Activated CD8-positive, alpha-beta memory T cell treated with anti-CD3 and anti-CD28 coated beads, Interleukin-2, amount 50 U/mL, for 48 hours (primary cell): ENCODE data around the gene ATP7A.

Experiments used
- DNase-seq: peaks from one replicate; pipeline ENCODE4 v3.0.0-alpha.2; 2020

ATP7A gene

DNA sequence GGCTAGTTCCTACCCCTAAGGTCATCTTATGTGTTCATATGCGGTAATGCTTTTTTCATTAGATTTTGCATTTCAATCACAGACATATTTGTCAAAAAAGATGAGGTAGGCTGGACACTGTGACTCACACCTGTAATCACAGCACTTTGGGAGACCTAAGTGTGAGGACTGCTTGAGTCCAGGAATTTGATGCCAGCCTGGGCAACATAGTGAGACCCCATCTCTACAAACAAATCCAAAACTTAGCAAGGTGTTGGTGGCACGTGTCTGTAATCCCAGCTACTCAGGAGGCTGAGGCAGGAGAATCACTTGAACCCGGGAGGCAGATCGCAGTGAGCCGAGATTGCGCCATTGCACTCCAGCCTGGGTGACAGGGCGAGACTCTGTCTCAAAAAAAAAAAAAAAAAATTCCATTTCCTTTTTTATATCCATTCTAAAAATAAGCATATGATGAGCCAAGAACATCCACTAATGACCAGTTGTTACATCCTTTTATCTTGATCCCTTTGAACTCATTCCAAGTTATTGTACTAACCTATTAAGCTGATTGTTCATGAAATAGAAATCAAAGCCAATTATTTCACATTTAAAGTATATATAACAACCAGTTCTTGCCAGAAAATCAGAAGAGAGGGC is 35.5 kb downstream of the ATP7A start:
- DNase-seq: no peak

DNA sequence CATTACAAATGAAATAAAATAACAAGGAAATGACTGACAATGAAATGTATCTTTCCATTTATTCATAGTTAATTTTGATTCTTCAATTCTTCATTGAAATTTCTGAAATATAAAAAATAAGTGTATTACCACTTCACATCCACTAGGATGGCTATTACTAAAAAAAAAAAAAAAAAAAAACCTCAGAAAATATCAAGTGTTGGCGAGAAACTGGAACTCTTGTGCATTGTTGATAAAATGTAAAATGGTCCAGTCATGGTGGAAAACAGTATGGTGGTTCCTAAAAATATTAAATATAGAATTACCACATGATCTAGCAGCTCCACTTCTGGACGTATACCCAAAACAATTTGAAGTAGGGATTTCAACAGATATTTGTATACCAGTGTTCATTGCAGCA is 36.1 kb downstream of the ATP7A start:
- DNase-seq: no peak

DNA sequence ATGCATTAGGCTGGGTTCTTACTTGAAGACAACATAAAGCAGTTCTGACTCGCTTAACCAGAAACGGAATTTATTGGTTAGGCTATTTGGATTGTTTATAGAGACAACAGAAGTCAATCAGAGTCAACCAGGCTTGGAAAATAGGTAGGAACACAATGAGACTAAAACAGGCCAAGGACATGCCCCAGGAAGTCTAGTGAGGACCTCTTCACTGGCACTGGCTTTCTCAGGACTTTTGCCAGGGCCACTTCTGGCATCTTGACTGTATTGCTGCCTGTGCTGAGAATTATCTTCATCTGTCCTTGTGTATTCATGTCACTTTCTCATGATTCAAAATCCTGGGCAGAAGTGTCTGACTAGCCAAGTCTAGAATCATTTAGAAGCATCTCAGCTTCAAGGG is 39.3 kb downstream of the ATP7A start:
- DNase-seq: no peak

DNA sequence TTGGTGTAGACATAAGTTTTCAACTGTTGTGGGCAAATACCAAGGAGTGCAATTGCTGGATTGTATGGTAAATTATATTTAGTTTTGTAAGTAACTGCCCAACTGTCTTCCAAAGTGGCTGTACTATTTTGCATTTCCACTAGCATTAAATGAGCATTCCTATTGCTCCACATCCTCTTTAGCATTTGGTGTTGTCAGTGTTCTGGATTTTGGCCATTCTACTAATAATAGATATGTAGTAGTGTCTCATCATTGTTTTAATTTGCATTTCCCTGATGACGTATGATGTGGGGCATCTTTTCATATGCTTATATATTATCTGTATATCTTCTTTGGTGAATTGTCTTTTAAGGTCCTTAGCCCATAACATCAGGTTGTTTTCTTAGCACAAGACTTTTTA is 41.7 kb downstream of the ATP7A start:
- DNase-seq: no peak

DNA sequence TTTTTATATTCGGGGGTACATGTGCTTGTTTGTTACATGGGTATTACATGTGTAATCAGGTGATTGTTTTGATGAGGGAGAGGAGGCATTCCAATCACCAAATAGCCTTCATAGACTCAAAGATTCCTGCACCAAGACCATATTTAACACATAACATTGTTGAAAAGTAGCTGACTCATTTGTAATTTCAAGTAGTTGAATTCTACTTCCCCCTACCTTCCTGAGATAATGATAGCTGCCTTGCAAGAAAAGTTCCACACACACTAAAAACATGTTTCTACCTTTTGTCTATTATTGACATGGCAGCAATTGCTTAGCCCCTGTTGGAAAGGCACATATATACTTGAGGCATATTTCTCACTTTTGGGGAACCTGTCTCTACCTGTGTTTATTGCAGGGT is 42.8 kb downstream of the ATP7A start:
- DNase-seq: no peak

DNA sequence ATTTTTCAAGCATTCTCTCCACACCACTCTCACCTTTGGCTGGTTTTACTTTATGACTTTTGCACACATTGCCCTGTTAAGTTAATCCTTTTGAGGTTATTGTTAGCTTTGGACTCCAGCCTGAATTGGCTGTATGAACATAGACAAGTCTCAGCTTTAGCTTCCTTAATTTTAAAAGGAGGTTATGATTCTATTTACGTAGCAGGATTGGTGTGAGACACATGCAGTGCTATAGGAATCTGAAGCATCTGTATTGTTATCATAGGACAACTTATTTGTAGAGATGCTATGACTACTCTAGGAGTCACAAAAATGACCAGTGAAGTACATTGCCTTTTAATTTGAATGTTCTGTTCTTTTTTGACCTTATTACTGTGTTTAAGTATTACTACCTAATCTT is 43.2 kb downstream of the ATP7A start:
- no peak for DNase-seq

DNA sequence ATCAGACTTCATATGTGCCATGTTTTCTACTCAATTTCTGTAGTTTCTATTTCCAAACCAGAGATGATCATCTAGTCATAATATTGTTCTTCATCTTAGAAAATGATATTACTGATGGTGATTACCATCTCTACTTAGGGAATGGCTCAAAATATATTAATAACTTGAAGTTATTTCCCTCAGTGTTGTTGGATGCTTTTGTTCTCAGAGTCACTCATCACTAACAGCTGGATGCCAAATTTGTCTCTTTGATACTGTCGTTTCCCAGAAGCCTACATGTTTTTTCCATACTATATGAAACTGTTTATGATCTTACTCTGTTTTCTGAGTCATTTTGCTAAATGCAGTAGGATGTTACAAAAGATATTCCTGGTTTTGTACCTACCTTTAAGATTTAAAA is 50.1 kb downstream of the ATP7A start:
- DNase-seq: no peak

DNA sequence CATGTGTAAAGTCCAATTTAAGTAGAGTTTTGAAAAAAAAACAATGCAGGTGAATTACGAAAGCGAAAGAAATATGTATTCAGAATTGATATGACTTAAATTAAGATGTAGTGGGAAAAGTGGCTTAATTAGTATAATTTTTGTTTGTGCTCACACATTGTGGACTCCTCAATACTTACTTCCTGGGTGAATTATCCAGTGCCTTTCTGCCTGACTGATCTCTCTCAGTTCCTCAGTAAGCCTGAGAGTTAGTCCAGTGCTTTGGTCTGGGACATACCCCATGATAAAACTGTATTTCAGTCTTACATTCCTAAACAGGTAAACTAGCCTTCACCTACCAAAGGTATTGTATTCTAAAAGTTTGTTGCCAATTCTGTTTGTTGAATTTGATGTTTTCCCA is 50.6 kb downstream of the ATP7A start:
- no peak for DNase-seq

DNA sequence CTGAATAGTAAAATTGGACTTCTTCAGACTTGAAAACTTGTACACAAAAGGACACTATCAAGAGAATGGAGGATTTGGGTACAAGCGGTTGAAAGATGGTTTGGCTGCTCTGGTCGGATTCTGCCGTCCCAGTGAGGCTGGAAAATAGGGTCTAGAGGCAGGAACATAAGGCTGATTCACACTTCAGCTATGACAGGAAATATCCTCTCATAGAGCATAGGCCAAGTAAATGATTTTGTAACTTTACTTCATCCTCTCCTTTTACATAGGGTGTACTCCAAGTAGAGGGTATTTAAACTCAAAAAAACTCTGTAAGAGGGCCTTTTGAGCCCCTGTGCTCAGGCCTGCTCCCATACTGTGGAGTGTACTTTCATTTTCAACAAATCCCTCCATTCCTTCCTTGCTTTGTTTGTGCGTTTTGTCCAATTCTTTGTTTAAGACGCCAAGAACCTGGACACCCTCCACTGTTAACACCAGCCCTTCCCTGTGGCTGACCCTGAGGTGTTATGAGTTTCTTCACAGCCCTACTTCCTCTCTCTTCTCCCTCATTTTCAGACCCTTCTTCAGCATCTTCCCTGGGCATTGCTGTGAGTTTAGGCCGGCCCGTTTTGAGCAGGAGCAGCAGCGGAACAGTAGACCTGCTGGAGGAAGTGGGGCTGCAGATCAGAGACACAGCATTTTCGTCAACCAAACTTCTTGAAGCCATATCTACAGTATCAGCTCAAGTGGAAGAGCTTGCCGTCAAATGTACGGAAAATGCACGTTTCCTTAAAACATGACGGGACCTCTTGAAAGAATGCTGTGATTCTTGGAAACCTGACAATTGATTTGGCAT is 51.8 kb downstream of the ATP7A start:
- no peak for DNase-seq

DNA sequence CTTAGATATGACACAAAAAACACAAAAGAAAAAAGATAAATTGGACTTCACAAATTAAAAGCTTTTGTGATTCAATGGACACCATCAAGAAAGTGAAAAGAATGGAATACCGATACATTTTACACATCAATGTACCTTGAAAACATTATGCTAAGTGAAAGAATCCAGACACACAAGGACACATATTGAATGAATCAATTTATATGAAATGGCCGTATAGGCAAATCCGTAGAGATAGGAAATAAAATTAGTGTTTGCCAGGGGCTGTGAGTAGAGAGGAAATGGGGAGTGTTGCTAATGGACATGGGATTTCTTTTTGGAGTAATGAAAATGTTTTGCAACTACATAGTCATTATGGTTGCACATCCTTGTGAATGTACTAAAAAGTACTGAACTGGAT is 55.9 kb downstream of the ATP7A start:
- DNase-seq: no peak

DNA sequence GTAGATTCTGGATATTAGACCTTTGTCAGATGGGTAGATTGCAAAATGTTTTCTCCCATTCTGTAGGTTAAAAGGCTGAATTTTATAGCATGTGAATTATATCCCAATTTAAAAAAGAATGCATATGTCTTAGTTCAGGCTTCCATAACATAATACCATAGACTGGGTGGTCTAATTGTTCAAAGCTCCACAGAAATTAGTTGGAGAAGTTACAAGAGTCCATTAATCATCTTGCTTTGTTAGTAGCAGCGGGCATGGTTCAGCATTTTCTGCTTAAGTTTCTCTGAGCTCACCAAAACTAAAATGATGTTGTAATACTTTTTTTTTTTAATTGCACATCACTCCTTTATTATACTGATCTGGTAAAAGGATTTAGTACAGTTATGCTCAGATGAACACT is 57.1 kb downstream of the ATP7A start:
- no peak for DNase-seq

DNA sequence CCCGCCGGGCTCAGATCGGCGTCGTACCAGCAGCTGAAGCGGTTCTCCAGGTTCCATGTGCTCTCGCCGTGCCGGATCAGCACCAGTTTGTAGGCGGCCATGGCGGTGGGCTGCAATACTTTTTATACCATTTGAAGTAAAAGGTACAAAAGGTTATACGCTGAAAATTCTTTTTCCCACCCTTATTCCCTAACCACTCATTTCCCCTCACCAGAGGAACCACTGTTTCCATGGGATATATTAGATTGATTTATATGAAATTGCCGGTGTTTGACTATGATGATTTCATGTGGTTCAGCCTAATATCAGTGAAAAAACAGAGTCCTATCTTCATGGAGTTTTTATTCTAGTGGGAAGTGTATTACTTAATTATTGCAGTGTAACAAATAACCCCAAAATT is 59.0 kb downstream of the ATP7A start, which contains the start of gene PGAM4:
PGAM4 (minus strand) TSS at position 101 of the 400 bp plus-strand sequence; CDS start at position 101, 0 bp downstream.
- DNase-seq: no peak

DNA sequence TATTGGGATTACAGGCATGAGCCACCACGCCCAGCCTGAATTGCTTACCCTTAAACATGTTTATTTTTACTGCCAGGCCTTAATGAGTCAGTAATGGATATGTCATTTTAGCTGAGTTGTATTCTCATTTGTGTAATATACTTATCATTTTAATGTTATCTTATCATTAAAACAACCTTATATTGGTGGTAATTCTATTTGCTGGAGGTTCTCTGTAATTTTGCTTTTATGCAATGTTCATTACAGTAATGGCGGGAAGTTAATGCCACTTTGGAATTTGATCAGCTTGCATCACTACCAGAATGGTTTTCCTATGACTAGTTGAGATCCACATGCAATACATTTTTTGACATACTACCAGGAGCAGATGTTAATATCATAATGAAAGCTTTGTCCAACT is 65.3 kb downstream of the ATP7A start:
- DNase-seq: no peak

DNA sequence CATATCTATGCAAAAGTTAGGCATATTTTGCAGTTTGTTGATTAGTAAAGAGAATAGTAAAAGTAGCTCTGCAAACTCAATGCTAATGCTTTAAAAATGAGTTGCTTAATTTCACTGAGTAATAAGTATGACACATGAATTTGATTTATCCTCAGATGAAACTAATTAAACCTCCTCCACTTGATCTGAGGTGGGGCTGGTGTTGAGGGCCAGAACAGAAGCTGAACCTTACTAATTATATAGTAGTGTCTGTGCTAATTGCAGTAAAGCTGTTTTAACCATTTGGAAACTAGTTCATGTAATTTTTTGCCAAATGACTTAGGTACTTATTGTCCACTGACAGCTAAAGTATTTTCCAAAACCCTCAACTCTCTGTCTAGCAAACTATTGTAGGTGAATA is 66.6 kb downstream of the ATP7A start:
- no peak for DNase-seq

DNA sequence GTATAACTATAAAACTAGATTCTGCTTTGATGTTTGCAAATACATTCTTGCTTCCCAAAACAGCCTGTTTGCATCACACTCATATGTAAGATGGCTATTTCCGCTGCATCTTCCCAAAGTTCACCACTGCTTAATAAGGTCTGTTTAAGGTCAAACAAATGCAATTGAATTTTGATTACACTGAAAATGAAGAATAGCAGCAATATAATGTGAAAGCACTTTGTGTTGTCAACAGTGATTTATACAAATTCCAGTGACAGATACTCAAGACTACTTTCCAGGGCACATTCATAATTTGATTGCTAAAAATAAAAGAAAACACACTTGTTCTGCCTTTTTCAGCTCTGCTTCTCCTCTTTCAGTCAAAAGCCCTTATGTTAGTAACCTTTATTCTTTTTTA is 67.0 kb downstream of the ATP7A start:
- no peak for DNase-seq

DNA sequence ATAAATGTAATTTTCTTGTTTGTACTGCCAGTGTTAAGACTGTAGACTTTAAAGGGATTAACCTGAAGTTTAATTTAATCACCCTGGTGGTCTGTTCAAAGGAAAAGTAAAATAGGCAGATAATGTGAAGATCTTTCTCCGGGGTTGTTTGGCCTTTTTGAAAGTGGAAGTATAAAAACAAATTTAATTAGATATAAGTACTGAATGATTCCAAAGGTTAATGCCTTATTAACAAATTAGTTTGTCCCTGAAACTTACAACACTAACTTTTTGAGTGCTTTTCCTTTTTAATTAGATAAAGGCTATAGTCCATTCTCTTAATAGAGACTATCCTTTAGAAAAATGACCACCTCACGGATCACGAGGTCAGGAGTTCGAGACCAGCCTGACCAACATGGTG is 69.4 kb downstream of the ATP7A start:
- DNase-seq: no peak

DNA sequence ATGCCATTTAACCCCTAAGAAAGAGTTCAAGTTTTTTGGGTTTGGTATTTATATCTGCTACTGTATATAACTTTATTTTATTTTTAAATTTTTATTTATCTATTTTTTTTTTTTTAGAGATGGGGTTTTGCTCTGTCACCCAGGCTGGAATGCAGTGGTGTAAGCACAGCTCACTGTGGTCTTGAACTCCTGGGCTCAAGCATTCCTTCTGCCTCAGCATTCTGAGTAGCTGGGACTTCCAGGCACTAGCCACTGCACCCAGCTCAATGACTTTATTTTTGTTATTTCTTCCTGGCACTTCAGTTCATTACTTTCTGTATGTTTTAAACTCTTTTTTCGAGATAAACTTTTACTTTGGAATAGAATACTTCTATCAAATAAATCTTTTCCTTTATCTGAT is 101.4 kb downstream of the ATP7A start:
- no peak for DNase-seq

DNA sequence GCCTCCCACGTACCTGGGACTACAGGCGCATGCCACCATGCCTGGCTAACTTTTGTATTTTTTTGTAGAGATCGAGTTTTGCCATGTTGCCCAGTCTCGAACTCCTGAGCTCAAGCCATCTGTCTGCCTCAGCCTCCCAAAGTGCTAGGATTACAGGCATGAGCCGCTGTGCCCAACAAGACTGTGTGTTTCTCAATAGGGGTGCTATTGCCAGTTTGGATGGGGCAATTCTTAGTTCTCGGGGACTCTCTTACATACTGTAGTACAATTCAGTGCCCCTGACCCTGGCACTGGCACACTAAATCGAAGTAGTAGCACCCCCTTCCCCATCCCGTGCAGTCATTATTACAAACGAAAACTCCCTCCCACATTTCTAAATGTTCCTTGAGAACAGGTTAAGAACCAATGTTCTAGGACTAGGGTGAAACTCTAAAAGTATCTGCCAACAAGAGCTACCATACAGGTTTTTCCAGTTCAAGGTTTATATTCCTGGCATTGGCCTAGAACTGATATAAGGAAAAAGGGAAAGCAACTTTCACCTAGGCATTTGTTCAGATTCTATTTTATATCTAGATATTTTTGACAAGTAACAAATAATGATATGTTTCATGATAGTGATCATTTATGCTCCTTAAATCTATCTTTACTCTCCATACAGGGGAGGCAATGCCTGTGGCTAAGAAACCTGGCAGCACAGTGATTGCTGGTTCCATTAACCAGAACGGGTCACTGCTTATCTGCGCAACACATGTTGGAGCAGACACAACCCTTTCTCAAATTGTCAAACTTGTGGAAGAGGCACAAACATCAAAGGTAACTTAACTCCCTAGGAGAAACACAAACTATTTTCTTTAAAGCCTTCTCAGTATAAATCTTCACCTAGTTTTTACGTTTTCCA is 109.3 kb downstream of the ATP7A start:
- no peak for DNase-seq

DNA sequence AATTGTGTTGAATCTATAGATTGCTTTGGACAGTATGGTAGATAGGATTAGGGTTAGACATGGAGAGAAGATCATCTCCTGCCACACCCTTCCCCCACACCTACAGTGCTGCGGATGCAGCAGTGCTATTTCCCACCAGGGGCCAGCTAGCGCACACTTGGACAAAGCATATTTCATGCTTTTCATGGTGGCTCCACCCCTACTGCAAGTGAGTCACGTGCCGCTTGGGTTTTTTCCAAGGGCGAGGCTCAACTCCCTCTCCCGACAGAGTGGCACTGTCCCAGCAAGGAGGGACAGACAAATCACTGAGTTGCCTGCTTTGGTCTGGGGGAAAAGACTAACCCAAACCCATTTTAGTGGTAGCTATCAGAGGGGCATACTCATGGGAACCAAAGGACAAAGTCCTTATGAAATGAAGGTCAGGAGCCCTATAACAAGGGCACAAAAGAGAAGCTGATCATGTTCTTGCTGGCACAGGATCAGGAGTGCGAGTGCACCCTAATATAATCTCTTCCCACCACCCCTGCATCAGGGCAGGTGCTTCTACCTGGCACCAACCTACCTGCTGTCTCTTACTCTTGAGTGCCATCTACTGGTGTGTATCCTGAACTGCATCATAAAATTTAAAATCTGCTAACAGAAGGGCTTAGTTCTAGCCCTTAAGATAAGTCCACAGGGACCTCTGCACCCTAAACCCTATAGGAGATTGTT is 114.0 kb downstream of the ATP7A start:
- DNase-seq: no peak

DNA sequence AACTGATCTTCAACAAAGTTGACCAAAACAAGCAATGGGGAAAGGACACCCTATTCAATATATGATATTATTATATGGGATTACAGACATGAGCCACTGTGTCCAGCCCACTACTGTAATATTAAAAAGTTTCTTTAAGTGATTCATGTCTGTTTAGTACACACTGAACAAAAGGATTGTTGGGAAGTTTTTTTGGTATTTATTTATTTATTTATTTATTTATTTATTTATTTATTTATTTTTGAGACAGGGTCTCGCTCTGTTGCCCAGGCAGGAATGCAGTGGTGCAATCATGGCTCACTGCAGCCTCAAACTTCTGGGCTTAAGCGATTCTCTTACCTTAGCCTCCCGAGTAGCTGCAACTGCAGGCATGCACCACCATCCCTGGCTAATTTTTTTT is 117.3 kb downstream of the ATP7A start:
- DNase-seq: no peak

DNA sequence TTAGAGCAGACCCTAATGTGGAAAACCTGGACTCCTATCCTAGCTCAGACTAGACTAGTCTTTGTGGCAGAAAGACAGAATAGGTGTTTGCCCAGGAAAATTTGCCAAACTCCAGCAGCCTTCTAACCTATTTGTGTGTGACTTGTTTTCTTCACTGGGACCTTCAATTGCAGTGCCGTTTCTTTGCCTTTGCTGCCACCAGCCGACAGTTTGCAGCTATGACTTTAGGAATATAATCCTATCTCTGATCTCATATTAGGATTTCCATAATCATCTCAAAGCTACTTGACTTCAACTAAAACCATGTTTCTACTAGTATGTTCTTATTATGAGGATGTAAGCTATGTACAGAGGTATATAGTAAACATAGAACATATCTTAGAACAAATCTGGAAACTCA is 119.2 kb downstream of the ATP7A start:
- DNase-seq: no peak

DNA sequence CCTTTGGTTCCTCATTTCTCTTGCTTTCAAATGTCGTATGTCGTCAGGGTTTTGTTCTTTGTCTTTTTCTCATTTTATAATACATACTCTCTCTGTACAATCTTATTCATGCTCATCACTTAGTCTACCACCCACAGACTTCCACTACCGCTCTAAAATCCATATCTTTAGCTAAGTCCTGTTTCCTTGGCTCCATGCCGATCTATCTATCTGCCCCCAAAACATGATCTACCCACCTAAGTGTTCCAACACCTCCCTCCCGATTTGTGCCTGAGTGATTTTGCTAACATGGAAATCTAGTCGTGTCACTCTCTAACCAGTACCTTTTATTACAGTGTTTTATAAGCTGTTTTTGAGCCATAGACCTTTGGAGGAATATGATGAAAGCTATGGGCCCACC is 124.6 kb downstream of the ATP7A start:
- no peak for DNase-seq

DNA sequence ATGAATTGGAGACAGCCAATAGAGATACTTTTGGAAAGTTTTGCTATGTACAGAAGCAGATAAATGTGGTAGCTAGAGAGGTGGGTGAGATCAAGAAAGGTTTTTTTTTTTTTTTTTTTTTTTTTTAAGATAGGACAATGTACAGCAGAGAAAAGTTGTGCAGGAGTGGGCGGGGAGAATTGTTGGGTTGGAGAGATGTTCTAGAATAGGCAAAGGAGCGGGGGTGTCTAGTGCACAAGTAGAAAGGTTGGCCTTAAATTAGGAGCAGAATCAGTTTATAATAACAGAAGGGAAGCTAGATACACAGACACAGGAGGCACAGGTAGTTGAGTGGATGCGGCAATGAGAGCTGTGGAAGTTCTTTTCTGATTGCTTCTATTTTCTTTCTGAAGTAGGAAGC is 127.4 kb downstream of the ATP7A start:
- DNase-seq: no peak
